GM21717 (cell line): Measurements from ENCODE around the gene DENND4C.
"Not testable (repeated sequence)": the region's sequence is repeated elsewhere in the genome, so short reads cannot be mapped to it uniquely, and the experiment has no call there.

ENCODE experiments used
- ATAC-seq: cut with Tn5 transposase; IDR thresholded peaks from one replicate; pipeline ENCODE4 v1.9.1; 2021; ENCODE audit warnings: mild to moderate bottlenecking, moderate library complexity; ENCODE audit not compliant: unreplicated experiment

The DENND4C gene

GRCh38 chr9:19265602-19266001 lies 35.1 kb downstream of the DENND4C start:
- not testable (repeated sequence) for ATAC-seq

DNA sequence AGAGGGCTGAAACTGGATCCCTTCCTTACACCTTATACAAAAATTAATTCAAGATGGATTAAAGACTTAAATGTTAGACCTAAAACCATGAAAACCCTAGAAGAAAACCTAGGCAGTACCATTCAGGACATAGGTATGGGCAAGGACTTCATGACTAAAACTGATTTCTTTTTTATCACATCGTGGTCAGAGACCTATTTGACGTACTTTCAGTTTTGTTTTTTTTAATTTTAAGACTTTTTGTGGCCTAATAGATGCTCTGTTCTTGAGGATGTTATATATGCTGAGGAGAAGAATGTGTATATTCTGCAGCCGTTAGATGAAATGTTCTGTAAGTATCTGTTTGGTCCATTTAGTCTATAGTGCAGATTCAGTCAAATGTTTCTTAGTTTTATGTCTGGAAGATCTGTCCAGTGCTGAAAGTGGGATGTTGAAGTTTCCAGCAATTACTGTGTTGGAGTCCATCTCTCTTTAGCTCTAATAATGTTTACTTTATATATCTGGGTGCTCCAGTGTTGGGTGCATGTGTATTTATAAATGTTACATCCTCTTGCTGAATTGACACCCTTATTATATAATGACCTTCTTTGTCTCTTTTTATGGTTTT lies 36.4 kb downstream of the DENND4C start:
- ATAC-seq = peak; percentile 55

DNA sequence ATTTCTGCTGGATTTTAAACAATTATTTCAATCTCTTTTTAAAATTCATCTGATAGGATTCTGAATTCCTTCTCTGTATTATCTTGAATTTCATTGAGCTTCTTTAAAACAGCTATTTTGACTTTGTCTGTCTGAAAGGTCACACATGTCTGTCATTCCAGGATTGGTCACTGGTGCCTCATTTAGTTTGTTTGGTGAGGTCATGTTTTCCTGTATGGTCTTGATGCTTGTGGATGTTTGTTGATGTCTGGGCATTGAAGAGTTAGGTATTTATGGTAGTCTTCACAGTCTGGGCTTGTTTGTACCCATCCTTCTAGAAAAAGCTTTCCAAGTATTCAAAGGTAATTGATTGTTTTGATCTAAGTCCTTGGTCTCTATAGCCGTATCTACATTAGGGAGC lies 39.1 kb downstream of the DENND4C start:
- ATAC-seq = no peak

- ATAC-seq = no peak
Observed at GRCh38 chr9:19270421-19270949, 40.0 kb downstream of the DENND4C start.

DNA sequence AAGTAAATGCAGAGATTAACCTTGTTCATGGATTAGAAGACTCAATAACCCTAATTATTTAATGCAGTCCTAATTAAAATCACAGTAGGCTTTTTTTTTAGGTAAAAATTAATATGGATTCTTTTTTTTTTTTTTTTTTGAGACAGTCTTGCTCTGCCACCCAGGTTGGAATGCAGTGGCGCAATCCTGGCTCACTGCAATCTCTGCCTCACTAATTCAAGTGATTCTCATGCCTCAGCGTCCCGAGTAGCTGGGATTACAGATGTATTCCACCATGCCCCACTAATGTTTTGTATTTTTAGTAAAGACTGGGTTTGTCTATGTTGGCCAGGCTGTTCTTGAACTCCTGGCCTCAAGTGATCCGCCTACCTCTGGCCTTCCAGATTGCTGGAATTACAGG lies 40.6 kb downstream of the DENND4C start:
- no peak for ATAC-seq

DNA sequence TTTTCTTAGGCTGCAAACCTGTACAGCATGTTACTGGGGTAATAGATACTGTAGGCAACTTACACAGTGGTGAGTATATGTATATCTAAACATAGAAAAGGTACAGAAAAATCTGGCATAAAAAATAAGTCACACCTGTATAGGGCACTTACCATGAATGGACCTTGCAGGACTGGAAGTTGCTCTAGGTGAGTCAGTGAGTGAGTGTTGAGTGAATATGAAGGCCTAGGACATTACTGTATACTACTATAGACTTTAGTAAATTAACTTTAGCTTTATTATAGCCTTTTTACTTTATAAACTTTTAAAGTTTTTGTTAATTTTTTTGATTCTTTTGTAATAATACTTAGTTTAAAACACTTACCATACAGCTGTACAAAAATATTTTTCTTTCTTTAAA lies 51.3 kb downstream of the DENND4C start:
- ATAC-seq = no peak

DNA sequence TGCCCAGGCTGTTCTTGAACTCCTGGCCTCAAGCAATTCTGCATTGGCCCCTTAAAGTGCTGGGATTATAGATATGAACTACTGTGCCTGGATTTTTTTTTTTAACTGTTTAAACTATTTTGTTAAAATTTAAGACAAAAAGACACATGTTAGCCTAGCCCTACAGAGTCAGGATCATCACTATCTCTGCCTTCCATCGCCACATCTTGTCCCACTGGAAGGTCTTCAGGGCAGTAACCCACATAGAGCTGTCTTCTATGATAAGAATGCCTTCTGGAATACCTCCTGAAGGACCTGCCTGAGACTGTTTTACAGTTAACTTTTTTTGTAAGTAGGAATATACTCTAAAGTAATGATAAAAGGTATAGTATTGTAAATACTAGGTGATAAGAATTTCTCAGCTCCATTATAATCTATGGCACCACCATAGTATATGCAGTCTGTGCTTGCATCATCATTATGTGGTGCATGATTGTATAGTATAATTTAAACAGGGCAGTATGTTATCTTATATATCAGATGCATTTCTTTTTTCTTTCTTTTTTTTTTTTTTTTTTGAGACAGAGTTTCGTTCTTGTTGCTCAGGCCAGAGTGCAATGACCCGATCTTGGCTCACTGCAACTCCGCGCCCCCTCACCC lies 52.7 kb downstream of the DENND4C start:
- no peak for ATAC-seq

- ATAC-seq = no peak
Observed at GRCh38 chr9:19284729-19285128, 54.2 kb downstream of the DENND4C start.

- ATAC-seq = no peak
Observed at GRCh38 chr9:19286634-19287188, 56.2 kb downstream of the DENND4C start.

- no peak for ATAC-seq
Observed at GRCh38 chr9:19288081-19288480, 57.6 kb downstream of the DENND4C start.

GRCh38 chr9:19290103-19290502 lies 59.6 kb downstream of the DENND4C start:
- ATAC-seq = no peak

- no peak for ATAC-seq
Observed at GRCh38 chr9:19294219-19294618, 63.7 kb downstream of the DENND4C start.

DNA sequence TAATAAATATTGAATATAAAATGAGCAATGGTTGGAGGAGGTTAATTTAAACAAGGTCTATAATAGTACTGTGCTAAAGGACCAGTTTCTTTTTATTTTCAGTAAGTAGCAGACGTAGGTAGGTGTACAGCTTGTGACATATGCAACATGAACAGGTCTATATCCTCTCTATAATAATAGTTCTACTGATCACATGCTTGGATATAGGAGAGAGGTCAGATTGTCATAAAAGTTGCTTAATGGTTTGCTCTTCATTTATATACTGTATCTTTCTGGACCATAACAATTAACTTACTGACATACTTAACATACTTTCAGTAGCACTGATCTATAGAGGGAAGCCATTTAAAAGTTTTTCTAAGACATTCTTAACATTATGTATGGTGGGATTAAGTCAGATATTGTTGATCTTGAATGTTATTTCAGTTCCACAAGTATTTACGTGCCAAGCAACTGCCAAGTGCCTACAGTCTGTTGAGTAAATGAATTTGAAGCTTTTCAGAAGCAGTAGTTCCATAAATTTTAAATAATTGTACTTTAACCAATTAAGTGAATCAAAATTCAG lies 68.0 kb downstream of the DENND4C start:
- no peak for ATAC-seq

DNA sequence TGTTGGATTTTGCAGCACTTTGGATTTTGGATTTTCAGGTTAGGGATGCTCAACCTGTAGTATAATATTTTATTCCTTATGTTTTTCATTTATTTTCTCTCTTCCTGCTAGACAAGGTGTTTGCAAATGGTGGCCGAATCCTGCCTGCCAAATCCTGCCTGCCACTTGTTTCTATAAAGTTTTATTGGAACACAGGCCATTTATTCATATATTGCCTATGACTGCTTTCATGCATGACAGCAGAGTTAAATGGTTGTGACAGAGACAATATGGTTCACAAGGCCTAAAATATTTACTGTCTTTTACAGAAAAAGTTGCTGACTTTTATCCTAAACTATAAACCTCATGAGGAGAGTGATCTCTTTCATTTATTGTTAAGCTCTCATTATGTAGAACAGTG lies 72.7 kb downstream of the DENND4C start:
- no peak for ATAC-seq

GRCh38 chr9:19306568-19306967 lies 76.1 kb downstream of the DENND4C start:
- ATAC-seq = no peak

- no peak for ATAC-seq
Observed at GRCh38 chr9:19310246-19310645, 79.8 kb downstream of the DENND4C start.

GRCh38 chr9:19313573-19313972 lies 83.1 kb downstream of the DENND4C start:
- ATAC-seq = no peak

DNA sequence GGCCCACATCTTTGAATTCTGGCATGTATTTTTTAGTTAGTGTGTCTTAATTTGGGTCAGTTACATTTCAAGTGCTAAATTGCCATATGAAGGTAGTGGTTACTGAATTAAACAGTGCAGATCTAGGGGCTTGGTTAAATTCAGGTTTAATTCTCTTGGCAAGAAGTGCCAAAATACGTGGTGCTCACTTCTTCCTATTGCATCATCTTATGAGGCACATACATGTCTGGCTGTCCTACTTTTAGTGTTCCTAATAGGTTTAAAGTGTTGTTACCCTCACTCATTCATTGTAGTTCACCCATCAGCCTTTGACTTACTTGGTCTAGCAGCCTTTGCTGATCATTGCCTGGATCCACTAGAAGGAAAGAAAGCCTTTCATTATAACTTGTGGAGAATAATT lies 90.0 kb downstream of the DENND4C start:
- no peak for ATAC-seq

GRCh38 chr9:19331877-19332276 lies 101.4 kb downstream of the DENND4C start:
- ATAC-seq = no peak

DNA sequence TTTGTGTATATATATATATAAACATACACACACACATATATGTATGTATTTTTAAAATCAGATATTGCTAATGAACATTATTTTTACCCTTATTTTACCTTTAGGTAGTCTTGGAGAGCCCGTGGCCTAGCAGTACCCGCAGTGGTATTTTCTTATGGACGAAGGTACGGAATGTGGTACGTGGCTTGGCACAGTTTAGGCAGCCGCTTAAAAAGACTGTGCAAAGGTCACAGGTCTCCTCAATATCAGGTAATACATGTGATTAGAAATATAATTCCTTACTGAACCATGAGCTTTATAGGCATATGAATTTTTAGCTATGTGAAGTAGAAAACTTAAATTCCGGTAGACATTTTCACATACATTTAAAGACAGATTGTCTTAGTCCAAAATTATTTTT lies 105.7 kb downstream of the DENND4C start:
- ATAC-seq = no peak

DNA sequence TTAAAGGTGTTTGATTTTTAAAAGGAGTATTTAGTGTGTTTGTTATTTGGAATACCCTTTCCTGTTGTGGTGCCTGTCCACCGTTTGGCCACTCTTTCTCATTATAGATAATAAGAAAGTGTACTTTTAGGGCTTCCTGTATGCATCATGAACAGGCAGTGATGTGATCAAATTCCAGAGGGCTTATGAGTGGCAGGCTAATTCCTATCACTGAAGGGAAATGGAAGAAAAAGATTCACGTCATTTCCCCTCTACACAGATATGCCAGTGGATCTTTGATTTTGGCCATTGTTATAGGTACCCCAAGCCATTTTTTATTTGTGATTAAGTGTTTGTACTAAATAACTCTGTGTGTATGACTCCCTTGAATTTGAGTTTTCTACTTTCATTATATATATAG lies 112.5 kb downstream of the DENND4C start:
- no peak for ATAC-seq

DNA sequence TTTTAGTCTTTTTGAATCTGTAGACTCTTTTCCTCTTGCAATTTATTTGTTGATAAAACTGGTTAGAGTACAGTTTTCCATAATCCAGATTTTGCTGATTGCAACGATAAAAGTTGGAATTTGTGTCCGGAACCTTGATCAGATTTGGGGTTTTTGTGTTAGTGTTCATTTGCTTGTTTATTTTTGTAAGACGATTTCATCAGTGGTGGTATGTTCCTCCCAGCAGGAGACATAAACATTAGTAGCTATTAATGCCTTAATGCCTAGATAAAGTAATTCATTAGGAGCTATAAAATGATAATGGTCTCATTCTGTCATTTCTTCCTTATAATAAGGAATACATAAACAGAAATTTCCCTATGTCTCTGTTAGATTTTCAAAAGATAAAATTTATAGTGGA lies 128.2 kb downstream of the DENND4C start:
- ATAC-seq = no peak
